HT1080 (cell line): ENCODE measurements around the gene CALCOCO1. TPM values are rescaled to one million over a fixed set of nuclear protein-coding genes. Genes with fewer than 3 reads are reported as not detected.
A peak's percentile ranks its signal among the peaks of the same experiment; 100 is the strongest.

Experiments used
- DNase-seq: peaks from one replicate; pipeline ENCODE4 v3.0.0-alpha.2; 2015; ENCODE audit warnings: low read depth
- total RNA-seq: library from RNA; depleted of rRNA; stranded (reverse); fragments of >200 nt; shearing (Covaris generic); gene quantifications from 2 replicates; pipeline ENCODE4 v1.2.3, GENCODE V29; 2014; rRNA removed

CALCOCO1 gene
- total RNA-seq, 1 experiment from 2014 or later: 17.0 TPM

- no peak for DNase-seq
These were observed 60.2 kb downstream of the CALCOCO1 start for GRCh38 chr12:53667080-53667479.

DNA sequence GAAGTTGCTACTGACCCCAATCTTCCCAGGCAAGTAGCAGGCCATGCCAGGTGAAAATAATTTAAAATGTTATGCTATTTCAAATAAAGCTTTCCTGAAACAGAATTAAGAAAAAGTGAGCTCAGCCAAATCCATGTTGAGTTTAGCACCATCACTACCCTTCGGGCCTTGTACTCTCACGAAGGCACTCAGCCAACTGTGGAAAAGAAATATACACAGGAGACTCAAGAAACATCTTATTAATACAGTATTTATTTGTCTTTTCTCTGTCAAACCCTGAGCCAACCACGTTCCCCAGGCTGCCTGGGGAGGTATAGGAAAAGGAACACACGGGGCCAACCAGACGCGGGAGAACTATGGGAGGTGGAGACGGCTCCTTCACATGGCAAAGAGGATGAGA is 62.3 kb downstream of the CALCOCO1 start:
- no peak for DNase-seq

DNA sequence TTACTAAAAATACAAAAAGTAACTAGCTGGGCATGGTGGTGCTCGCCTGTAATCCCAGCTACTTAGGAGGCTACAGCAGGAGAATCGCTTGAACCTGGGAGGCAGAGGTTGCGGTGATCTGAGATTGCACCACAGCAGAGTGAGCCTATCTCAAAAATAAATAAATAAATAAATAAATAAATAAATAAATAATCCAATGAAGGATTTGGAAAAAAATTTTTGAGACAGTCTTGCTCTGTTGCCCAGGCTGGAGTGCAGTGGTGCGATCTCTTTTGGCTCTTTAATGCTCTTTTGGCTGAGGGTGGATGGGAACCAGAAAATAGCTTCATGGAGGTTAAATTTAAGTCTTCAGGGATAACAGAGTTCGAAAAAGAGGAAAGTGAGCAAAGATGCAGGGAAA is 63.1 kb downstream of the CALCOCO1 start:
- DNase-seq: no peak

GRCh38 chr12:53660041-53660440 is 67.2 kb downstream of the CALCOCO1 start:
- DNase-seq: no peak

DNA sequence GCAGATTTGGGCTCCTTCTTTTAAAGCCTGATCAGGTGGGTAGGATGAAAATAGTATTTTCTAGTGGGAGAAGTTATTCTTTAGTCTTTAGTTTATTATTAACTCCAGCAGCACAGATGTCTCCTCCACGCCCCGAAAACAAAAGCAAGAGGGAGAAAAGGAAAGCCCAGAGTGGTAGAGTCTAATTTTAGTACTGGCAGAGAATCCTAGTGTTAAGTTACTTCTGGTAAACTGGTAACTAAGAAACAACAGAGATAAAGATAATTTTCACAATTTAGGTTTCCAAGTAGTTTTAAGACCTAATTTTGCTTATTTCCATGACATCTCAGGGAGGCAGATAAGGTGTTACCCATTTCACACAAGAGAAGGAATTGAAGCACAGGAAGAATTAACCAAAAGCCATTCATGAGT is 67.7 kb downstream of the CALCOCO1 start:
- DNase-seq: no peak

GRCh38 chr12:53659011-53659551 is 68.2 kb downstream of the CALCOCO1 start:
- DNase-seq: peak; percentile 95

Other genes with a start within 250 kb of the CALCOCO1 start
- 12.3 and 18.9 TPM in 2 replicates for gene MAP3K12, start 228.0 kb downstream of the CALCOCO1 start, total RNA-seq
- 88.1 and 98.4 TPM in 2 replicates for gene TARBP2, start 226.2 kb downstream of the CALCOCO1 start, total RNA-seq
- gene NPFF, start 220.0 kb downstream of the CALCOCO1 start, total RNA-seq: not detected in 2 replicates
- gene ATF7, start 101.1 kb downstream of the CALCOCO1 start, total RNA-seq: 3.7 and 8.5 TPM in 2 replicates
- 390 and 472 TPM in 2 replicates for gene ATP5MC2, start 51.4 kb downstream of the CALCOCO1 start, total RNA-seq
- not detected in 2 replicates for gene CISTR, start 24.5 kb upstream of the CALCOCO1 start, total RNA-seq
- gene HOXC13, start 211.4 kb upstream of the CALCOCO1 start, total RNA-seq: 6.6 and 6.9 TPM in 2 replicates
- not detected in 2 replicates for gene HOXC12, start 227.5 kb upstream of the CALCOCO1 start, total RNA-seq
- not detected in 2 replicates for gene HOXC11, start 245.7 kb upstream of the CALCOCO1 start, total RNA-seq
- 0.88 TPM in 1 of 2 replicates, not detected in the other for gene HOTAIR, start 247.5 kb upstream of the CALCOCO1 start, total RNA-seq